DND-41 (cell line): Measurements from ENCODE around the gene ATAD5.

Source experiments
- ATAC-seq: fragments of 200-7000 bp; cut with Tn5 transposase; 3 replicates; pipeline ENCODE4 v1.9.1; 2021; ENCODE audit warnings: low read depth; ENCODE audit not compliant: insufficient read depth
- DNase-seq: peaks from one replicate; pipeline ENCODE4 v3.0.0-alpha.2; 2020
- H2AFZ ChIP-seq: 2 replicates; pipeline ENCODE4 v1.6.0; 2012; ENCODE audit warnings: low read depth, low read length
- H3K27ac ChIP-seq: 2 replicates; pipeline ENCODE4 v1.5.1; 2012; ENCODE audit warnings: low read length, inconsistent platforms
- H3K27me3 ChIP-seq: fragments of 200-600 bp; sonication (generic); 2 replicates; pipeline ENCODE4 v1.6.0; 2012; ENCODE audit warnings: low read length, mild to moderate bottlenecking, inconsistent platforms; ENCODE audit not compliant: insufficient read depth, poor library complexity
- H3K36me3 ChIP-seq: 2 replicates; pipeline ENCODE4 v1.5.1; 2012; ENCODE audit warnings: low read length, inconsistent platforms; ENCODE audit not compliant: insufficient read depth
- H3K4me1 ChIP-seq: 2 replicates; pipeline ENCODE4 v1.5.1; 2012; ENCODE audit warnings: mild to moderate bottlenecking, low read length; ENCODE audit not compliant: insufficient read depth
- H3K4me2 ChIP-seq: 2 replicates; pipeline ENCODE4 v1.6.0; 2012; ENCODE audit warnings: mild to moderate bottlenecking, moderate library complexity, low read length, inconsistent platforms; ENCODE audit not compliant: insufficient read depth
- H3K4me3 ChIP-seq, 2 experiments: fragments of 200-600 bp in 1 of 2; shearing (Covaris generic) in 1 of 2; 2 replicates each; pipeline ENCODE4 v1.5.1; 2012 to 2016; ENCODE audit warnings: inconsistent platforms in 2 of 2, low read length in 2 of 2, mild to moderate bottlenecking in 2 of 2, low read depth in 1 of 2, moderate library complexity in 1 of 2
- H3K79me2 ChIP-seq: 2 replicates; pipeline ENCODE4 v1.6.0; 2012; ENCODE audit warnings: low read length, inconsistent platforms; ENCODE audit not compliant: insufficient read depth
- H3K9ac ChIP-seq: 2 replicates; pipeline ENCODE4 v1.6.0; 2012; ENCODE audit warnings: low read depth, mild to moderate bottlenecking, inconsistent platforms, low read length, moderate library complexity
- H3K9me3 ChIP-seq: 2 replicates; pipeline ENCODE4 v1.5.1; 2012; ENCODE audit warnings: low read length, moderate library complexity, mild to moderate bottlenecking, inconsistent platforms; ENCODE audit not compliant: insufficient read depth, severe bottlenecking
- H4K20me1 ChIP-seq: 2 replicates; pipeline ENCODE4 v1.6.0; 2012; ENCODE audit warnings: low read length; ENCODE audit not compliant: insufficient read depth
- CTCF ChIP-seq: IDR thresholded peaks from 2 replicates; pipeline ENCODE4 v1.5.1; 2012; ENCODE audit warnings: borderline replicate concordance, low read length, moderate library complexity, mild to moderate bottlenecking; ENCODE audit not compliant: poor library complexity, severe bottlenecking; ENCODE audit errors: extremely low read depth
- EZH2 ChIP-seq: IDR thresholded peaks from 3 replicates; pipeline ENCODE4 v1.6.1; 2012; ENCODE audit warnings: borderline replicate concordance, low read depth, mild to moderate bottlenecking, moderate library complexity, low read length, inconsistent platforms; ENCODE audit not compliant: severe bottlenecking

Gene ATAD5

GRCh38 chr17:30922235-30923030 lies 90.7 kb downstream of the ATAD5 start:
- H3K27me3 ChIP-seq: no peaks in the 10 kb centered on the region
- H3K4me2 ChIP-seq: no peak overlapping the region
- ATAC-seq: no peak

GRCh38 chr17:30924341-30924740 lies 92.6 kb downstream of the ATAD5 start:
- no peak overlapping the region for H3K4me3 ChIP-seq
- DNase-seq (no peak), ATAC-seq (no peak)
- no peaks in the 10 kb centered on the region for H3K9me3 ChIP-seq
- H2AFZ ChIP-seq: no peak overlapping the region
- no peaks in the 10 kb centered on the region for H4K20me1 ChIP-seq
- H3K79me2 ChIP-seq: no peaks in the 10 kb centered on the region
- no peaks in the 10 kb centered on the region for H3K36me3 ChIP-seq
- H3K4me2 ChIP-seq: no peak overlapping the region
- no peaks in the 10 kb centered on the region for H3K27me3 ChIP-seq
- no peak overlapping the region for H3K9ac ChIP-seq
- no peaks in the 10 kb centered on the region for H3K4me1 ChIP-seq
- TF ChIP-seq EZH2 (no peak), CTCF (peak; percentile 13)
- H3K27ac ChIP-seq: no peak overlapping the region

More at GRCh38 chr17:30922235-30923030, 90.7 kb downstream of the ATAD5 start:
- no peaks in the 10 kb centered on the region for H3K4me1 ChIP-seq
- H3K9ac ChIP-seq: no peak overlapping the region
- H3K79me2 ChIP-seq: no peaks in the 10 kb centered on the region
- H3K36me3 ChIP-seq: no peaks in the 10 kb centered on the region
- TF ChIP-seq CTCF (no peak), EZH2 (no peak)
- no peaks in the 10 kb centered on the region for H4K20me1 ChIP-seq
- DNase-seq: no peak
- H3K27ac ChIP-seq: no peak overlapping the region
- H3K9me3 ChIP-seq: no peaks in the 10 kb centered on the region
- H3K4me3 ChIP-seq: no peak overlapping the region
- no peak overlapping the region for H2AFZ ChIP-seq

- no peak overlapping the region for H2AFZ ChIP-seq
- TF ChIP-seq EZH2: no peak
- no peak for TF ChIP-seq CTCF
- no peak for ATAC-seq
- H3K9me3 ChIP-seq: no peaks in the 10 kb centered on the region
- H3K9ac ChIP-seq: no peak overlapping the region
- no peaks in the 10 kb centered on the region for H3K27me3 ChIP-seq
- no peaks in the 10 kb centered on the region for H3K79me2 ChIP-seq
- H3K36me3 ChIP-seq: no peaks in the 10 kb centered on the region
- no peaks in the 10 kb centered on the region for H4K20me1 ChIP-seq
- H3K4me2 ChIP-seq: no peak overlapping the region
- no peak overlapping the region for H3K27ac ChIP-seq
- no peaks in the 10 kb centered on the region for H3K4me1 ChIP-seq
- no peak overlapping the region for H3K4me3 ChIP-seq
- no peak for DNase-seq
Observed at GRCh38 chr17:30926516-30926915, 94.8 kb downstream of the ATAD5 start.

GRCh38 chr17:30927756-30928155 lies 96.0 kb downstream of the ATAD5 start:
- DNase-seq (no peak), ATAC-seq (no peak)
- no peak for TF ChIP-seq CTCF
- TF ChIP-seq EZH2: no peak

More at GRCh38 chr17:30927756-30928155, 96.0 kb downstream of the ATAD5 start:
- Histone ChIP-seq H3K36me3 (no peaks in the 10 kb centered on the region), H3K27ac (no peak overlapping the region), H3K4me1 (no peaks in the 10 kb centered on the region), H3K9ac (no peak overlapping the region), H3K27me3 (no peaks in the 10 kb centered on the region), H4K20me1 (no peaks in the 10 kb centered on the region), H3K9me3 (no peaks in the 10 kb centered on the region), H3K4me2 (no peak overlapping the region), H3K79me2 (no peaks in the 10 kb centered on the region), H2AFZ (no peak overlapping the region), H3K4me3 (no peak overlapping the region)
